Retinal pigment epithelial cell (primary cell): ENCODE measurements around the gene TTLL3.

Experiments used
- DNase-seq: peaks from one replicate; pipeline ENCODE4 v3.0.0-alpha.2; 2010; ENCODE audit warnings: low read depth
- H3K4me3 ChIP-seq: 2 replicates; pipeline ENCODE4 v1.5.1; 2011; ENCODE audit warnings: mild to moderate bottlenecking, low read length, control low read depth, moderate library complexity
- TF ChIP-seq, protein P1 (sequence below): conservative IDR thresholded peaks from 2 replicates; pipeline ENCODE4 v1.5.1; 2011; ENCODE audit warnings: low read depth, low read length, control low read depth, inconsistent platforms

Gene TTLL3

DNA sequence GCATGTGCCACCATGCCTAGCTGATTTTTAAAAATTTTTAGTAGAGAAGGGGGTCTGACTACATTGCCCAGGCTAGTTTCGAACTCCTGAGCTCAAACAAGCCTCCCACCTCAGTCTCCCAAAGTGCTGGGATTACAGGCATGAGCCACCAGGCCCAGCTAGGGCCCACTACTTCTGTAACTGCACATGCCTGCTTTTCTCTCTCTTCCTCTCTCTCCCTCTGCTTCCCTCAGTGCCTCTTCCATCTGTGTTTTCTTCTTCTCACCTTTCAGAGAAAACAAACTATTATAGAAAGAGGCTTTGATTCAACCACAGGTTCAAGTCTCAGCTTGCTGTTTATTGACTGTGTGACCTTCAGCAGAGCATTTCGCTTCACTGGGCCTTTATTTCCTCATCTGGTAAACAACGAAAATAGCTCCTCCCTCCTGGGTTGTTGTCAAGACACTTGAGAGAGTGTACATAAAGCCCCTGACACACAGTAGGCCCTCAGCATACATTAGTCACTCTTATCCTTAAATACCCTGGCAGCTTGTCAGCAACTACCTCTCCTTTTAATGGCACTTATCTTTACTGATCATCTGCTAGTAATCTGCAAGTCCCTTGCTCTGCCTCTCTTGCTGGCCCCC is 28.0 kb upstream of the TTLL3 start:
- H3K4me3 ChIP-seq, result no peak overlapping the region
- TF ChIP-seq, protein P1, sequence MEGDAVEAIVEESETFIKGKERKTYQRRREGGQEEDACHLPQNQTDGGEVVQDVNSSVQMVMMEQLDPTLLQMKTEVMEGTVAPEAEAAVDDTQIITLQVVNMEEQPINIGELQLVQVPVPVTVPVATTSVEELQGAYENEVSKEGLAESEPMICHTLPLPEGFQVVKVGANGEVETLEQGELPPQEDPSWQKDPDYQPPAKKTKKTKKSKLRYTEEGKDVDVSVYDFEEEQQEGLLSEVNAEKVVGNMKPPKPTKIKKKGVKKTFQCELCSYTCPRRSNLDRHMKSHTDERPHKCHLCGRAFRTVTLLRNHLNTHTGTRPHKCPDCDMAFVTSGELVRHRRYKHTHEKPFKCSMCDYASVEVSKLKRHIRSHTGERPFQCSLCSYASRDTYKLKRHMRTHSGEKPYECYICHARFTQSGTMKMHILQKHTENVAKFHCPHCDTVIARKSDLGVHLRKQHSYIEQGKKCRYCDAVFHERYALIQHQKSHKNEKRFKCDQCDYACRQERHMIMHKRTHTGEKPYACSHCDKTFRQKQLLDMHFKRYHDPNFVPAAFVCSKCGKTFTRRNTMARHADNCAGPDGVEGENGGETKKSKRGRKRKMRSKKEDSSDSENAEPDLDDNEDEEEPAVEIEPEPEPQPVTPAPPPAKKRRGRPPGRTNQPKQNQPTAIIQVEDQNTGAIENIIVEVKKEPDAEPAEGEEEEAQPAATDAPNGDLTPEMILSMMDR, result no peak
- DNase-seq, result no peak

DNA sequence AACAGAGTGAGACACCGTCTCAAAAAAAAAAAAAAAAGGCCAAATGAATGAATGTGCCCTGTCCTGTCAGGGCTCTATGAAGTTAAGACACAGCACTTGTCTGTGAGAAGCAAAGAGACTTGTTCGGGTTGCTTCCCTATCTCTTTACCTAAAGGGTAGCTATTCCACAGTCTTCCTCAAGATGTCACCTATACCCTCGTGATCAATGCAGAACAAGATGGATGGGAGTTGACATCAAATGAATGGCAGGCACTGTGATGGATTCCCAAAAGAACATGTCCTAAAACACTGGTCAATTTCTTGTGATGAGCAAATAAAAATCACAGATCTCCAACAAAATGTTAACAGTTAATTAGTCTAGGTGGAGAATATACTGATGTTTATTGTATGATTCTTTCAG is 27.3 kb upstream of the TTLL3 start:
- TF ChIP-seq, protein P1, result no peak
- DNase-seq, result no peak
- H3K4me3 ChIP-seq, result no peak overlapping the region

DNA sequence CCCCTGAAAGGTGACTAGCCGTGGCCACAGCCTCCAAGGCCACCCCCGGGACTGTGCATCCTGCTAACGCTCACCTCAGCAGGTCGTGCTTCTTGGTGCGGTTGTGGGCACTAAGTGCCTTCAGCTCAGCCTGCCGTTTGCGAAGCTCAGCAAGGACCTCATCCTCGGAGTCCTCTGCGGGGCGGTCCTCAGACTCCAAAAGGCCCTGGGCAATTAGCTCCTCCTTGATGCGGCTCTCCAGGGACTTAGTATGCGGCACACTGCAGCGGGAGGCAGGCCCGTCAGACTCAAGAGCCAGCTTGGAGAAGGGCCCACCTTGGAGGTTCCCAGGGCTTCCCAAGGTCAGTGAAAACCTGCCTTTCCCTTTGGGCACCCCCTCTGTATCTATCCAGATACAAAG is 26.1 kb upstream of the TTLL3 start:
- no peak for DNase-seq
- H3K4me3 ChIP-seq, result no peak overlapping the region
- TF ChIP-seq, protein P1, result no peak

DNA sequence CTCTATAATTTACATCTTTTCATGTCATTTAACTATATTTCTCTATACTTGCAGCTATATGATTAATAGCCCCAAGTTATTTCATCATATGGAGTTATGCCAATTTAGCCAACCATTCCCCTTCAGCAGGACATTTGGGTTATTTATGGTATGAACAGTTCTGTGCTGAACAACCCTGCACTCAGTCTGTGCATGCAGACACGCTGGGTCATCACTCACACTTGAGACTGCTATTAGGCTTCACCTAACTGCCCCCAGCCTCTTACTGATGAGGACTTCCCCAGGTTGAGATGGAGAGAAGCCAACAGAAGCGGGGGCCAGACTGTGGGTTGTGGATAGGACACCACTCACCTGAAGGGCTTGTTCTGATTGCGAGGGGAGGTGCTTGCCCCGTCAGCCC is 25.1 kb upstream of the TTLL3 start:
- TF ChIP-seq, protein P1, result no peak
- no peak for DNase-seq

DNA sequence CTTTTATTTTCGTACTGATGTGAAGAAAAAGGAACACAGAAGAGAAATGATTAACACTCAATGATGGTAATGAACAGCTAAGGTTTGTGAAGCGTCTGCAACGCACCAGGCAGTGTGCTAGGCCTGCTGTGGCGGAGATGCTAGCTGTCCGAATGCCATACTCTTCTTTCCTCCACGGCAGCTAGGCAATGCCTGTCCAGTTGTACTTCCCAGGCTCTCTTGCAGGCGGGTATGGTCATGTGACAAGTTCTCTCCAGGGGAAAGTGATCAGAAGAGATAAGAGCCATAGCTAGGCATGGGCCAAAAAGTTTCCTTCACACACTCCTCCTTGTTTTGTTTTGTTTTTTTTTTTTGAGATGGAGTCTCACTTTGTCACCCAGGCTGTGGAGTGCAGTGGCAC is 24.5 kb upstream of the TTLL3 start:
- TF ChIP-seq, protein P1, result no peak
- no peak for DNase-seq
- H3K4me3 ChIP-seq, result no peak overlapping the region

More for the DNA sequence above, 25.1 kb upstream of the TTLL3 start:
- no peak overlapping the region for H3K4me3 ChIP-seq

DNA sequence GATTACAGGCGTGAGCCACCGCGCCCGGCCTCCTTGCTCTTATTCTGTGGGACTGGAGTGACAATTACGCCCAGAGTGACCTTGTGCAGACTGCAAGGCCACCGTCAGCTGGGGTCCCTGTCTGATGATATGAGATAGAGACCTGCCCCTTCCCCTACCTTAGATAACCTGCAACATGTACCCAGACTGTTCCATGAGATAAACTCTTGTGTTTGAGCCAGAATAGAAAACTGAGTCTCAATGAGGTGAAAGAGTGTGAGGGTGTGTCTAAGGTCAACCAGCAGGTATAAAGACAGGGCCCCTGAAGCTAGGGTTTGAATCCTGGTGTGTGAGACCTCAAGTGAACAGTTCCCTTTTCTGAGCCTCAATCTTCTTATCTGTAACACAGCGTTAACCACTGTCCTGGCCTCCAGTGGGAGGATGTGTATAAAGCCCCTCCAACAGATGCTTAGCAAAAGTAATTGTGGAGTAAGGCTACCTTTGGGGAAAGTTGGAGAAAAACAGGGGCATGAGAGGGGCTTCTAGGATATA is 23.8 kb upstream of the TTLL3 start:
- no peak overlapping the region for H3K4me3 ChIP-seq
- DNase-seq, result no peak
- TF ChIP-seq, protein P1, result no peak
